ENCODE results near the gene MRPL50. TPM values are rescaled to one million over a fixed set of nuclear protein-coding genes. Genes with fewer than 3 reads are reported as not detected.

Gene MRPL50
- total RNA-seq, 6 experiments from 2014 or later: 4.6 to 8.7 (median 6.7) TPM

- peak overlapping the region; percentile 83 to 99 (median 95) for H3K27ac ChIP-seq
- WGBS (ENCODE audit: insufficient coverage, low coverage, low lambda C conversion rate, missing lambda C conversion rate): 22% methylated on average over 4 of the region's 9 CpGs
- H3K9me3 ChIP-seq: no peaks in the 10 kb centered on the region
- H3K36me3 ChIP-seq: no peaks in the 10 kb centered on the region
- TF ChIP-seq POLR2A (IDR thresholded peaks at IDR 0.05) (peak; percentile 82), CTCF (IDR thresholded peaks at IDR 0.05) (no peak)
- H3K27me3 ChIP-seq: no peaks in the 10 kb centered on the region
- intact Hi-C loops (cut with DNase I): loop anchor here in 1 of 2 donors (5.0 kb wide), 1 partner anchor 116 kb away; no protein-coding TSS in a partner anchor
- peaks cover 0 to 55% (median 9%) of the 10 kb centered on the region in 4 donors for H3K4me1 ChIP-seq
- peak; percentile 87 to 97 (median 95) for DNase-seq
- H3K4me3 ChIP-seq: peak overlapping the region in 2 of 3 donors; percentile 43 to 50
- peak; percentile 70 to 87 (median 79) for ATAC-seq
These were observed 45.0 kb upstream of the MRPL50 start for GRCh38 chr9:101443364-101443771.

GRCh38 chr9:101442736-101443135 is 44.3 kb upstream of the MRPL50 start:
- H3K27ac ChIP-seq: peak overlapping the region; percentile 83 to 99 (median 95)

GRCh38 chr9:101442318-101442717 is 43.9 kb upstream of the MRPL50 start:
- Histone ChIP-seq H3K27me3 (no peaks in the 10 kb centered on the region), H3K4me3 (peak overlapping the region in 2 of 3 donors; percentile 43 to 50), H3K9me3 (no peaks in the 10 kb centered on the region), H3K4me1 (peaks cover 0 to 62% (median 10%) of the 10 kb centered on the region in 4 donors), H3K36me3 (no peaks in the 10 kb centered on the region), H3K27ac (peak overlapping the region; percentile 83 to 99 (median 95))
- 28% methylated on average over 3 of the region's 3 CpGs for WGBS (ENCODE audit: insufficient coverage, low coverage, low lambda C conversion rate, missing lambda C conversion rate)
- ATAC-seq: peak; percentile 37 to 57 (median 42)
- TF ChIP-seq POLR2A (IDR thresholded peaks at IDR 0.05): peak; percentile 76
- no peak for TF ChIP-seq CTCF (IDR thresholded peaks at IDR 0.05)
- DNase-seq: peak; percentile 66 to 79 (median 74)
- intact Hi-C loops (cut with DNase I): loop anchor here in 1 of 2 donors (5.0 kb wide), 1 partner anchor 115 kb away; no protein-coding TSS in a partner anchor

More at GRCh38 chr9:101442736-101443135, 44.3 kb upstream of the MRPL50 start:
- H3K27me3 ChIP-seq: no peaks in the 10 kb centered on the region
- no peaks in the 10 kb centered on the region for H3K9me3 ChIP-seq
- H3K36me3 ChIP-seq: no peaks in the 10 kb centered on the region
- 29% methylated on average over 3 of the region's 3 CpGs for WGBS (ENCODE audit: insufficient coverage, low coverage, low lambda C conversion rate, missing lambda C conversion rate)
- peak overlapping the region in 2 of 3 donors; percentile 43 to 50 for H3K4me3 ChIP-seq
- no peak for DNase-seq
- ATAC-seq: no peak
- H3K4me1 ChIP-seq: peaks cover 0 to 59% (median 10%) of the 10 kb centered on the region in 4 donors
- TF ChIP-seq POLR2A (IDR thresholded peaks at IDR 0.05) (no peak), CTCF (IDR thresholded peaks at IDR 0.05) (no peak)
- intact Hi-C loops (cut with DNase I): loop anchor here in 1 of 2 donors (5.0 kb wide), 1 partner anchor 115 kb away; no protein-coding TSS in a partner anchor

- peak overlapping the region in 2 of 3 donors; percentile 43 to 50 for H3K4me3 ChIP-seq
- TF ChIP-seq CTCF (IDR thresholded peaks at IDR 0.05) (no peak), POLR2A (IDR thresholded peaks at IDR 0.05) (peak; percentile 63)
- intact Hi-C loops (cut with DNase I): loop anchor here in 1 of 2 donors (5.0 kb wide), 1 partner anchor 113 kb away; no protein-coding TSS in a partner anchor
- no peaks in the 10 kb centered on the region for H3K9me3 ChIP-seq
- H3K27ac ChIP-seq: peak overlapping the region; percentile 83 to 99 (median 95)
- H3K4me1 ChIP-seq: peaks cover 0 to 67% (median 10%) of the 10 kb centered on the region in 4 donors
- ATAC-seq (peak; percentile 6 to 34 (median 16)), DNase-seq (peak in 1 of 3 donors; percentile 58)
- 7% methylated on average over 3 of the region's 3 CpGs for WGBS (ENCODE audit: insufficient coverage, low coverage, low lambda C conversion rate, missing lambda C conversion rate)
- no peaks in the 10 kb centered on the region for H3K27me3 ChIP-seq
- H3K36me3 ChIP-seq: no peaks in the 10 kb centered on the region
These were observed 42.4 kb upstream of the MRPL50 start for GRCh38 chr9:101440714-101441230.

Data from right lobe of liver (tissue), 6 donors.